ENCODE measurements around the gene NASP. TPM values are rescaled to one million over a fixed set of nuclear protein-coding genes. Genes with fewer than 3 reads are reported as not detected.

The NASP gene
- polyA plus RNA-seq, 1 donor from 2014 or later = 116 TPM

DNA sequence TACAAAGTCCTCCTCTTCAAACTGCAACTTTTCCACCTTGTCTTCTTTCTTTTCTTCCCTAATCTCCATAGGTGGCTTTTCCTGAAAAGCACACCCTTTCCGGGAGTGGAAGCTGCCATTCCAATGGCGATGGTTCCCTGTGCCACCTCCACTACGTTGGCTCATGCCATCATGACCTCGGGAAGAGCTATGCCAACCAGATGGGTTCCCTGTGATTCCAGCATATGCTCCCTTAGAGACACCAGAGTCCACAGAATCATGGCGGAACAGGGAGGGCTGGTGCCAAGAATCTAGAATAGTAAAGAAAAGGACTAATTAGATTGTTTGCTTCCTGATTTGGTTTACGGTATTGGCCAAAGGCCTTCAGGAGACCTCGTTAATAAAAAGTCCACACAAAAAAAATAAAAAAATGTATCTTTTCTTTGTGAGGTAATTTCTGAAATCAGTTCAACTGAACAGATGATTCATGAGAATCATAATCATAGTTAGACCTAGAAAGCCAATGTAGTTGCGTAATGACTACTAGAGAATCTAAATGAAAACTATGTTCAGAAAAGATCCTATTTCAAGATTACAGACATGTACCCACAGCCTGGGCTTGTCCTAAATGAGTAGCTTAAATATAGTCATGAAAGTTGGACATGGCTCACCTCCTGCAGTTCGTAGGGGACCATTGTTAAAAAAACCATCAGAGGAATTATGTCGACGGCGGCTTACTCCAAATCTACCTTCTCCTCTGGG is 70.9 kb downstream of the NASP start:
- Mint-ChIP-seq H3K4me3 (no peak overlapping the region), H3K9me3 (no peaks in the 10 kb centered on the region), H3K36me3 (peaks cover 2% of the 10 kb centered on the region), H3K27me3 (no peaks in the 10 kb centered on the region), H3K27ac (no peak overlapping the region), H3K4me1 (peaks cover 0 to 10% (median 0%) of the 10 kb centered on the region in 3 donors)

DNA sequence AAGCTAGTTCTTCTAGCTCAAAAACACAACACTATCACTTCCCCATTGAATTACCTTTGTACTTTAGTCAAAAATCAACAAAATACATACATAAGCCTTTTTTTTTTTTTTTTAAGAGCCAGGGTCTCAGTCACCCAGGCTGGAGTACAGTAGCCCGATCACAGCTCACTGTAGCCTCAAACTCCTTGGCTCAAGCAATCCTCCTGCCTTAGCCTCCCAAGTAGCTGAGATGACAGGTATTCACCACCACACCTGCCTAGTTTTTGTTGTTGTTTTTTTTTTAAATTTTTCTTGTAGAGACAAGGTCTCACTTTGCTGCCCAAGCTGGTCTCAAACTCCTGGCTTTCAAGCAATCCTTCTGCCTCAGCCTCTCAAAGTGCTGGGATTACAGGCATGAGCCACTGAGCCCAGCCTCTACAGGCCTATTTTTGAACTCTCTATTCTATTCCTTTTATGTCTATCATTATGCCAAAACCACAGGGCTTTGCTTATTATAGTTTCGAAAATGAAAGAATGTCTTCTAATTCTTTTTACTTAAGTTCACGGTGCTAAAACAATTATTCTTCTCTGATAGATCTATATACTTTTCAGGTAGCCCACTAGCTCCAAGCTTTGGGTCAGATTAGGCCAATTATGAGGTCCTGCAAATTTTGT is 72.9 kb downstream of the NASP start:
- Mint-ChIP-seq H3K4me1 (peaks cover 0 to 6% (median 4%) of the 10 kb centered on the region in 3 donors), H3K36me3 (peaks cover 2% of the 10 kb centered on the region), H3K9me3 (no peaks in the 10 kb centered on the region), H3K27me3 (no peaks in the 10 kb centered on the region), H3K4me3 (no peak overlapping the region), H3K27ac (peak overlapping the region in 1 of 3 donors; percentile 10)

DNA sequence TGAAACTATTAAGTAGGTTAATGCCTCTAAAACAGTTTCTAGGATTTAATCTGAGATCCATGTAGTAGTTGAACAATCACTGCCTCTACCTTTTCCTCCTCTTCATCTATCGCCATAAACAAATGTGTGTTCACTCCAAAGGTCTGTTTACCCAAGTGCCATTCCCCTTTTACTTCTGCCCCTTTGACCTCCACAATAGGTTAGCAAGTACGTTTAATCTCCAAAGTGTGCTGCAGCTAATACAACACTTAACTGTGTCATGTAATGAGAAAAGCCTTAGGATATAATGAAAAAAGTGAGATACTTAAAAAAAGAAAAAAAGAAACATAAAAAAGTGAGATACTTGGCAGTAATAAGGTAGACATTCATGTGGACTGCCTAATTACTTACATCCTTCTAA is 74.3 kb downstream of the NASP start:
- Mint-ChIP-seq H3K27ac (peak overlapping the region in 1 of 3 donors; percentile 55), H3K9me3 (no peaks in the 10 kb centered on the region), H3K4me1 (peaks cover 3 to 8% (median 4%) of the 10 kb centered on the region in 3 donors), H3K4me3 (no peak overlapping the region), H3K27me3 (no peaks in the 10 kb centered on the region), H3K36me3 (peaks cover 2% of the 10 kb centered on the region)

DNA sequence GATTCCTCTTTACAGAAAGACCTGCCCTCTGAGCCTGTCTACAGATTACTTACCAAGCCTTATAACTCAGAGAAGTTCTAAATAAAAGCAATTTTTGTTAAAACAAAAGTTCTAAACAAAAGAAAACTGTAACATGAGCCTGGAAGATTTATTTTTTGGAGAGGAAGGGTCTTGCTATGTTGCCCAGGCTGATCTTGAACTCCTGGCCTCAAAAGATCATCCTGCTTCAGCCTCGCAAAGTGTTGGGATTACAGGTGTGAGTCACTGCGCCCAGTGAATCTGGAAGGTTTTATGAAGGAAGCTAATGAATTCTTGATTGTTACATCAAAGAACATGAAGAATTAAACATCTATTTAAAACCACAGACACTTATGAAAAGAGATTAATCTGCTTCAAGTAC is 75.4 kb downstream of the NASP start:
- H3K27me3 Mint-ChIP-seq = no peaks in the 10 kb centered on the region
- H3K4me1 Mint-ChIP-seq = peaks cover 4 to 9% (median 6%) of the 10 kb centered on the region in 3 donors
- H3K9me3 Mint-ChIP-seq = no peaks in the 10 kb centered on the region
- H3K4me3 Mint-ChIP-seq = no peak overlapping the region
- peaks cover 2% of the 10 kb centered on the region for H3K36me3 Mint-ChIP-seq
- H3K27ac Mint-ChIP-seq = no peak overlapping the region

DNA sequence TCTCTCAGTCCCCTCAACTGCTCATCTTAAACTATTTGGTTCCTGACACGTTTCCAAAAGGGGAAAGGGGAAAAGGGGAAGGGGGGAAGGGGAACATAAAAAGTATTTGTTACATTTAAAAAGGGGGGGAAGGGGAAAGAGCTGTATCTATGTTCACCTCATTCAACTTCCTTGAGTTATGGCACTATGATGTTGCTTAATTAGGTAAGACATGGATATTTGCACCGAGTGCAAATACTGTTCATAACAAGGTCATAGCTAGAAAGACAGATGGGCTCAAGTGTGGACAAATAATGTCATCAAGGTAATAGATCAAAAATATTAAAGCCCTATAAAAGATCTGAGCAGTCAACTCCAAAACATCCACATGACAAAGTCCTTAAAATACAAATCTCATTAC is 76.5 kb downstream of the NASP start:
- no peaks in the 10 kb centered on the region for H3K9me3 Mint-ChIP-seq
- H3K4me3 Mint-ChIP-seq = no peak overlapping the region
- H3K27ac Mint-ChIP-seq = no peak overlapping the region
- peaks cover 7 to 12% (median 9%) of the 10 kb centered on the region in 3 donors for H3K4me1 Mint-ChIP-seq
- no peaks in the 10 kb centered on the region for H3K27me3 Mint-ChIP-seq
- H3K36me3 Mint-ChIP-seq = peaks cover 2% of the 10 kb centered on the region

DNA sequence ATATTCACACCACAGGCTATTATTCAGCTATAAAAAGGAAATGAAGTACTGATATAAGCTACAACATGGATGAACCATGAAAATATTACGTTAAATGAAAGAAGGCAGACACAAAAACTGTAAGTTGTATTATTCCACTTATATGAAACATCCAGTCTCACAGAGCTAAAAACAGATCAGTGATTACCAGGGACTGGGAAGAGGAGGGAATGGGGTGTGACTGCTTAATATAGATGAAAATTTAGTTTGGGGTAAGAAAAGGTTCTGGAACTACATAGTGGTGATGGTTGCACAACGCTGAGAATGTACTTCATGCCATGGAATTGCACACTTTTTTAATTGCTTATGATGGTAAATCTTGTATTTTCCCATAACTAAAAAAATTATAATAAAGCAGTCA is 83.0 kb downstream of the NASP start:
- Mint-ChIP-seq H3K27ac (no peak overlapping the region), H3K27me3 (no peaks in the 10 kb centered on the region), H3K4me3 (no peak overlapping the region), H3K36me3 (peaks cover 2% of the 10 kb centered on the region), H3K4me1 (peaks cover 29 to 36% (median 30%) of the 10 kb centered on the region in 3 donors), H3K9me3 (no peaks in the 10 kb centered on the region)

DNA sequence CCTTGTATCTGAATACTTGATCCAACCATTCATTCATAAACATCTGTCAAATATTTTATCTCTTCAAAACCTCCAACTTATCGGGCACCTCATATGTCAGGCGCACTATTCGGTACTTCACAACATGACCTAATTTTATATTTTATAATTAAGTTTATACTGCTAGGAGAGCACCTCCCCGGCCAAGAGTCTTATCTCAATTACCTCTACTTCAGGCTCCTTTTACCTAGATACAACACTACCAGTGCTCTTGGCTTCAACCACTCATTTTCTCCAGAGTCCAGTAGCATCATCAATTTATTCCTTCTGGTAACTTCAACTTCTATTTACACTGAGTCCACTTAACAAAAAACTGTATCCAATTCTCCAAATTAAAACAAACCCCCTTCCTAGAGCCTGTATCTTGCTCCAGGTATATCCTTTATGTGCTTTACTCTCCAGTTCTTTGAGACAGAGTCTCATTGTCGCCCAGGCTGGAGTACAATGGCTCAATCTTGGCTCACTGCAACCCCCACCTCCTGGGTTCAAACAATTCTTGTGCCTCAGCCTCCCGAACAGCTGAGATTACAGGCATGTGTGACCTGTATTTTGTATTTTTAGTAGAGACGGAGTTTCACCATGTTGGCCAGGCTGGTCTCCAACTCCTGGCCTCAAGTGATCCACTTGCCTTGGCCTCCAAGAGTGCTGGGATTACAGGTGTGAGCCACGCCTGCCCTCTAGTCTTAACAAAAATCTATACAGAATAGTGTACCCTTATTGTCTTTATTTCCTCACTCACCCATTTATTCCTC is 83.7 kb downstream of the NASP start:
- Mint-ChIP-seq H3K4me1 (peaks cover 30 to 38% (median 33%) of the 10 kb centered on the region in 3 donors), H3K9me3 (no peaks in the 10 kb centered on the region), H3K36me3 (peaks cover 2% of the 10 kb centered on the region), H3K27me3 (no peaks in the 10 kb centered on the region), H3K4me3 (no peak overlapping the region), H3K27ac (peak overlapping the region in 2 of 3 donors; percentile 56 to 58)

Other genes with a start within 250 kb of the NASP start
- gene TOE1, start 243.9 kb upstream of the NASP start, polyA plus RNA-seq = 18.6 TPM
- gene MUTYH, start 243.6 kb upstream of the NASP start, polyA plus RNA-seq = 21.1 TPM
- 19.2 TPM for gene TESK2, start 92.9 kb upstream of the NASP start, polyA plus RNA-seq
- 5.2 TPM for gene CCDC163, start 84.0 kb upstream of the NASP start, polyA plus RNA-seq
- 1.5 TPM for gene MMACHC, start 83.7 kb upstream of the NASP start, polyA plus RNA-seq
- gene PRDX1, start 62.2 kb upstream of the NASP start, polyA plus RNA-seq = 264 TPM
- 117 TPM for gene AKR1A1, start 33.2 kb upstream of the NASP start, polyA plus RNA-seq
- gene CCDC17, start 40.0 kb downstream of the NASP start, polyA plus RNA-seq = 0.60 TPM
- 83.4 TPM for gene GPBP1L1, start 102.5 kb downstream of the NASP start, polyA plus RNA-seq
- gene TMEM69, start 104.1 kb downstream of the NASP start, polyA plus RNA-seq = 43.8 TPM
- 11.0 TPM for gene IPP, start 166.6 kb downstream of the NASP start, polyA plus RNA-seq
- gene MAST2, start 219.6 kb downstream of the NASP start, polyA plus RNA-seq = 3.1 TPM

Data from IgD-negative memory B cell (primary cell).